Measurements from ENCODE around the gene DRD4. TPM values are rescaled to one million over a fixed set of nuclear protein-coding genes. Genes with fewer than 3 reads are reported as not detected.

The DRD4 gene
- total RNA-seq, 2 donors from 2014 or later: 0.69 to 0.79 TPM

- no peak for DNase-seq
- Histone ChIP-seq H3K9ac (ENCODE audit: low read depth in 2 of 2, low read length in 2 of 2) (no peak overlapping the region), H3K9me3 (no peaks in the 10 kb centered on the region), H3K27me3 (no peaks in the 10 kb centered on the region), H3K4me3 (no peak overlapping the region), H3K36me3 (peaks cover 6% of the 10 kb centered on the region), H3K27ac (no peak overlapping the region), H3K4me1 (peaks cover 32% of the 10 kb centered on the region)
- intact Hi-C loops (cut with DNase I): loop anchor here (5.0 kb wide), 1 partner anchor 40 kb away; the partner anchor contains the start of gene PHRF1
- TF ChIP-seq CTCF (IDR thresholded peaks at IDR 0.05): no peak
Measured at GRCh38 chr11:617199-617911, 19.7 kb upstream of the DRD4 start.

GRCh38 chr11:617912-618682 lies 19.0 kb upstream of the DRD4 start:
- Histone ChIP-seq H3K4me3 (no peak overlapping the region), H3K9ac (ENCODE audit: low read depth in 2 of 2, low read length in 2 of 2) (no peak overlapping the region), H3K27ac (no peak overlapping the region), H3K4me1 (peaks cover 27% of the 10 kb centered on the region), H3K36me3 (peaks cover 2% of the 10 kb centered on the region), H3K9me3 (no peaks in the 10 kb centered on the region), H3K27me3 (no peaks in the 10 kb centered on the region)
- no peak for TF ChIP-seq CTCF (IDR thresholded peaks at IDR 0.05)
- DNase-seq: no peak
- intact Hi-C loops (cut with DNase I): loop anchor here (5.0 kb wide), 1 partner anchor 41 kb away; the partner anchor contains the start of gene PHRF1

- Histone ChIP-seq H3K4me3 (no peak overlapping the region), H3K27ac (no peak overlapping the region), H3K9ac (ENCODE audit: low read depth in 2 of 2, low read length in 2 of 2) (no peak overlapping the region), H3K27me3 (no peaks in the 10 kb centered on the region), H3K36me3 (no peaks in the 10 kb centered on the region), H3K9me3 (no peaks in the 10 kb centered on the region), H3K4me1 (peaks cover 20% of the 10 kb centered on the region)
- no peak for TF ChIP-seq CTCF (IDR thresholded peaks at IDR 0.05)
- DNase-seq: no peak
- intact Hi-C loops (cut with DNase I): loop anchor here (5.0 kb wide), 1 partner anchor 42 kb away; the partner anchor contains the start of gene PHRF1
Measured at GRCh38 chr11:618856-619627, 18.0 kb upstream of the DRD4 start.

- Histone ChIP-seq H3K36me3 (no peaks in the 10 kb centered on the region), H3K4me3 (no peak overlapping the region), H3K27ac (no peak overlapping the region), H3K9ac (ENCODE audit: low read depth in 2 of 2, low read length in 2 of 2) (no peak overlapping the region), H3K27me3 (no peaks in the 10 kb centered on the region), H3K9me3 (no peaks in the 10 kb centered on the region), H3K4me1 (peaks cover 14% of the 10 kb centered on the region)
- intact Hi-C loops (cut with DNase I): loop anchor here (5.0 kb wide), 1 partner anchor 42 kb away; the partner anchor contains the start of gene PHRF1
- no peak for TF ChIP-seq CTCF (IDR thresholded peaks at IDR 0.05)
- no peak for DNase-seq
Measured at GRCh38 chr11:619628-620050, 17.4 kb upstream of the DRD4 start.

- Histone ChIP-seq H3K27me3 (no peaks in the 10 kb centered on the region), H3K9ac (ENCODE audit: low read depth in 2 of 2, low read length in 2 of 2) (no peak overlapping the region), H3K27ac (no peak overlapping the region), H3K4me1 (peaks cover 9% of the 10 kb centered on the region), H3K36me3 (no peaks in the 10 kb centered on the region), H3K9me3 (no peaks in the 10 kb centered on the region), H3K4me3 (no peak overlapping the region)
- TF ChIP-seq CTCF (IDR thresholded peaks at IDR 0.05): no peak
- intact Hi-C loops (cut with DNase I): no loop called here
- DNase-seq: no peak
Measured at GRCh38 chr11:620201-620600, 16.9 kb upstream of the DRD4 start.
